Muscle of arm (tissue), 12 donors: ENCODE measurements around the gene EYS. TPM values are rescaled to one million over a fixed set of nuclear protein-coding genes. Genes with fewer than 3 reads are reported as not detected.
"Not testable (repeated sequence)": the region's sequence is repeated elsewhere in the genome, so short reads cannot be mapped to it uniquely, and the experiment has no call there.

Experiments used
- DNase-seq: peaks from one replicate; pipeline ENCODE4 v3.0.0-alpha.2; 2013
- polyA plus RNA-seq, 12 donors: library from polyadenylated mRNA; unstranded; fragments of 120-200 nt; gene quantifications; one replicate each; pipeline ENCODE4 v1.2.1, GENCODE V29; 2013; ENCODE audit not compliant: insufficient read length in 12 of 12

Gene EYS
- polyA plus RNA-seq, 12 donors = 0.27 to 0.80 (median 0.46) TPM; not detected in 2

DNA sequence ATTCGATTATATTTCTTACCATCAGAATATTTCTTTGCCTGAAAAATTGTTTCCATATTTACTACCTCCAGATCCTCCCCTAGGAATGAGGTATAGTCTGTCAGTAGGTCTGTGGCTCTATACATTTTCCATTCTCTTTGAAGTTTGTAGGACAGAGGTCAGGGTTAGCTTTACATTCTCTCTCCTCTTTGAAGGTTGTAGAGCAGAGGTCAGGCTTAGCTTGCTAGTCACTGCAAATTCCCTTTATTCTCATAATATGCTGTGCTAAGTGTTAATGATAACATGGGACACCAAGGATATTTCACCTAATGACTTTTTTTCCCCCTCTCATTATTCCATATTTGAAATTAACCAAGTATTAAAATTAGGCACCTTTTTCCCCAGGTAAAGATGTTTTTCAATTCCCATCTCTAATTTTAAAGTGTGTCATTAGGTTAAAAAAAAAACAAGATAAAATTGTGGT is 1660.2 kb downstream of the EYS start:
- DNase-seq = no peak

GRCh38 chr6:64041373-64041772 is 1665.7 kb downstream of the EYS start:
- no peak for DNase-seq

DNA sequence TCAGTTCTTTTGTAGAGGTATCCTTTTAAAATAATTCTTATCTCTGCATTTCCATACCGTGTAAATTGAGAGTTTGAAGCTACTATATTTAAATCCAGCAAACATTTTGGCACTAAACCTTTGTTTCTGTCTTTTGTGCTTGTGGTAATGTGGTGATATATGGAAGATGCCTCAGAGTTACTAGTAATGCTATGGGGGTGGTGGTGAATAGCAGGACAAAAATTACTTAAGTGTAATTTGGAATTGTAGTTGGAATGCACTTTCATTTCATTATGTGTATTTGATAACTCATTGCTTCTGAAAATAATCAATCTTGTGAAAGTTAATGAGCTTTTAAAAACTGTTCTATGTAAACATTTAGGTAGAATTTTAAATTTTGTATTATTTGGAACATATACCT is 1666.9 kb downstream of the EYS start:
- no peak for DNase-seq

GRCh38 chr6:64037427-64037826 is 1669.6 kb downstream of the EYS start:
- no peak for DNase-seq

DNA sequence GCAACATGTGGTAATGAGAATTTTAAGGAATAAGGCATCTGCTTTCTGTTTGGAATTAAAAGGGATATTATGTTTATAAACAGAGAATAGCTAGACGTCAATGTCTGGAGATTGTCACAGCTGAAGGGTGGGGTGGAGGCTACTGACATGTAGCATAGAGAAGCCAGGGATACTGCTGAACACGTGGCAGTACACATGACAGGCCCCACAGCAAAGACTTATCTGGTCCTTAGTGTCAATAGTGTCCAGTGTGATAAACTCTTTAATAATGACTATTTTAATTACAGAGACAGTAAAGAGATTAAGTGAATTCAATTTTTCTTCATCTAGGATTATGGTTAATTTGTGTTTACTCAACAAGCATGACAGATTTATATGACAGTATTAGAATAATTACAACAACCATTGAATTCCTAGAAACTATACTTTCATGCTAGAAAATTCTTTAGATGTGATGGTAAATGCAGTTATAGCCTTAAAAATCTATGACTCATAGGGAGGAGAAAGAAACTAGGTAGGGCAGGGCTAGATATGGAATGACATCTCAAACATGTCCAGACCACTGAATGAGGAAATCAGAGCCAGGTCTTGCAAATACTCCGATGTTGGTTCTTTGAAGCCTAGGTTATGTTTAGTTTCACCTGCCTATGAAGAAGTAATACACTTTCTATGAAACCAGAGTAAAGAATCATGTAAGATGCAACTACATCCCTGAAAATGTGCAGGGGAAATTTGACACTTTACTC is 1671.9 kb downstream of the EYS start:
- DNase-seq = no peak

GRCh38 chr6:64034291-64034690 is 1672.7 kb downstream of the EYS start:
- no peak for DNase-seq

DNA sequence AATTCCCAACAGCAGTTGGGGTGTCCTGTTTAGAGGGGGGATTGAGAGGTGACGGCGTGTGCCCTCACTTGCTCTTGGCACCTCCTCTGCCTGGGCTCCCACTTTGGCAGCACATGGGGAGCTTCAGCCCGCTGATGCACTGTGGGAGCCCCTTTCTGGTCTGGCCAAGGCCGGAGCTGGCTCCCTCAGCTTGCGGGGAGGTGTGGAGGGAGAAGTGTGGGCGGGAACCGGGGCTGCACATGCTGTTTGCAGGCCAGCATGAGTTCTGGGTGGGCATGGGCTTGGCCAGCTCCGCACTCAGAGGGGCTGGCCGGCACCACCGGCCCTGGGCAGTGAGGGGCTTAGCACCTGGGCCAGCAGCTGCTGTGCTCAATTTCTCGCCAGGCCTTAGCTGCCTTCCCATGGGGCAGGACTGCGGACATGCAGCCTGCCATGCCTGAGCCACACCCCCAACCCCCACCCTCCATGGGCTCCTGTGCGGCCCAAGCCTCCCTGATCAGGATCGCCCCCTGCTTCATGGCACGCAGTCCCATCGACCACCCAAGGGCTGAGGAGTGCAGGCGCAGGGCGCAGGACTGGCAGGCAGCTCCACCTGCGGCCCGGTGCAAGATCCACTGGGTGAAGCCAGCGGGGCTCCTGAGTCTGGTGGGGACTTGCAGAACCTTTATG is 1675.9 kb downstream of the EYS start:
- DNase-seq = not testable (repeated sequence)

GRCh38 chr6:64023693-64024092 is 1683.3 kb downstream of the EYS start:
- no peak for DNase-seq

- DNase-seq = no peak
These were observed 1692.4 kb downstream of the EYS start for GRCh38 chr6:64014595-64014994.

DNA sequence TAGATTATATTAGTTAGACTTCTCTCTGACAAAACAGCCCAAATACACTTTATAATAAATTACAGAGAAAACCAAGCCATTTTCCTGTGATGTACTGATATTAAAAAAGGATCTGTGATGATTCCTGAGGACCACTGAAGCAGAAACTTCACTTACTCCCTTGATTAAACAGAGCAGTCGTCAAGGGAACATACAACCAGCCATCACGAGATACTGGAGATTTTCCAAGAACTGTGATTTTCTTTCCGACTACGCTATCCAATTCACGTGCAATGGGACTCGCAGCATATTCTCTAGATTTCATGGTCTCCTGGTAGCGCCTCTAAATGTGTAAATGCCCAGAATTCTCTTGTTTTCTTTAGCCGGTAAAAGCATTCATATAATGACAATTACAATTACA is 1694.0 kb downstream of the EYS start:
- peak; percentile 69 for DNase-seq

DNA sequence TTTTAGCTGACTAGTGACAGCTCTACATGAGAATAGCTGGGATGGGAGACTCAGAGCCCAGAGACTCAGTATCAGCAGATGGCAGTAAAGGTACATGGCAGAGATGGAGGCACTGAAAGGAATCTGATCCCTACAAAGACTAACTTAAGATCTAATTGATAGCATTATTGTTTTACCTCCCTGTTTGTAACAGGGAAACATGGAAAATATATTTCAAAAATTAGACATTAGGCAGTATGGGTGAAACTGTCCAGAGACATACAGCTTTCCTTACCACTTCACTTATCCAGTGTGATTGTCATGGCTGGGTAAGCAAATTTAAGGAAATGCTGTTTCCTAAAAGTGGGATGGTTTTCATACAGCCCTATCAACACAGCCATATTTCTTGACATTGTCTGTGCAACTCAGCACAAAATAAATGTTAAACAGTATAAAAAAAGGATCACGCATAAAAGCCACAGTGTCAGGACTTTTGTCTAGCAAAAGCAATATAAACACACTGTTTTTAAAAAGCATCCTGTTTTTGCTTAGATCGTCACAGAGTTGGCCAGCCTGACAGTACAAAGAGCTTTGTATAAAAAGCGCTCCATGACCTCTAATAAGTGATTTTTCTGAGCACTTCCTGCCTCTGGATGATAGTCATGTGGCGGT is 1694.5 kb downstream of the EYS start:
- peak; percentile 79 for DNase-seq

GRCh38 chr6:64010666-64011065 is 1696.4 kb downstream of the EYS start:
- no peak for DNase-seq

- DNase-seq = no peak
These were observed 1697.0 kb downstream of the EYS start for GRCh38 chr6:64010010-64010409.

DNA sequence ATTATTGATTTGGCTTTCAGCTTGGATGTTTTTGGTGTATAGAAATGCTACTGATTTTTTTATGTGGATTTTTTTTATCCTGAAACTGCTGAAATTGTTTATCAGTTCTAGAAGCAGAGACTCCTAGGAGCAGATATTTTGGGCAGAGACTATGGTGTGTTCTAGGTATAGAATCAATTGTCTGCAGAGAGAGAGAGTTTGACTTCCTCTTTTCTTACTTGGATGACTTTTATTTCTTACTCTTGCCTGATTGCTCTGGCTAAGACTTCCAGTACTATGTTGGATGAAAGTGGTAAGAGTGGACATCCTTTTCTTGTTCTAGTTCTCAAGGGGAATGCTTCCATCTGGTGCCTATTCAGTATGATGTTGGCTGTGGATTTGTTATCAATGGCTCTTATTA is 1700.8 kb downstream of the EYS start:
- DNase-seq = no peak

GRCh38 chr6:64000818-64001491 is 1706.1 kb downstream of the EYS start:
- DNase-seq = no peak

DNA sequence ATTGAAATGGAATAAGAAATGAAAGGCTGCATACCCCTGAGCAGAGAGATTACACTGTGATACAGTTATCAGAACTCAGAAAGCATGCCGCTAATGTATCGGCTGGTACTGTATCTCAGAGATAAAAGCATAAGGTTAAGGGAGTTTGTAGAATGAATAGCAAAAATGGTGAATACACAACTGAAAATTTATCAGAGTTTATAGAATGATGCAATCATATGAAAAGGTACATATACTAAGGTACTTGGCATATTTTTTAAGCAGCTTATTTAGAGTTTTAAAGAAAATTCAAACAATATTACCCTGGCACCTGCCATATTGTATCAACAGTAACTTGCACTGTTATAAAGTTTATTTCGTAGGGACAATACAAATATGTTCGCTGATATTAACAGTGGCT is 1707.4 kb downstream of the EYS start:
- DNase-seq = no peak

DNA sequence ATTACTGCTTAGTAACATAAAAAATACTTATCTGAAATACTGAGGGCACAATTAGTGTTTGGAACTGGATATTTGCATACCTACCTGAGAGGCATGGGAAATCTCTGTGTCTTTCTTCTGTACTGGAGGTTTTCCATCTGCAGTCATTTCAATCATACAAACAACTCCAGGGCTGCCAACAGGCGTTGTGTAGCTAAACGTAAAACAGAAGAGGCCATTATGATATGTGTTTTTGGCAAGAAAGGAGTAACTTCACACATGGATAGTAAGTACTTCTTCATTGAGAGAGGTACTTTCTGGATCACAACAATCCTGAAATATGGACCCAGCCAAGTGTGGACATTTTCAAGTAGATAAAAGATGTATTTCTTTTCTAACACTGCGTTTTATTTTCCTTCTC is 1708.0 kb downstream of the EYS start:
- DNase-seq = no peak

DNA sequence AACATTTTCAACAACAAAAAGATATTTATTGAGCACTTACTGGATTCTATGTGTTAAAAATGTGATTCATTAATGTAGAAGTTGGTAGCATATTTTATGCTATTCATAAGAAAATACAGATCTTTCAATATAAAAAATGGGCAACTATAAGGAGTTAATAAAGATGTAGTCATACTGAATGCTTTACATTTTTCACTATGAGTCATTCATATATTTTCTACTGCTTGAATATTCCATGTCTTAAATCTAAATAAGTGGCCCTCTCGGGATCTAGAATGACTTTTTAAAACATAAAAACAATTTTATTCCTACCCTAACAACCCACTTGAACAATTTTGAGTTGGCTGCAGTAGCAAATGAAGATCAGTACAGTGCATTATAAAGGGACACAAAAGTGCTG is 1709.3 kb downstream of the EYS start:
- DNase-seq = no peak

DNA sequence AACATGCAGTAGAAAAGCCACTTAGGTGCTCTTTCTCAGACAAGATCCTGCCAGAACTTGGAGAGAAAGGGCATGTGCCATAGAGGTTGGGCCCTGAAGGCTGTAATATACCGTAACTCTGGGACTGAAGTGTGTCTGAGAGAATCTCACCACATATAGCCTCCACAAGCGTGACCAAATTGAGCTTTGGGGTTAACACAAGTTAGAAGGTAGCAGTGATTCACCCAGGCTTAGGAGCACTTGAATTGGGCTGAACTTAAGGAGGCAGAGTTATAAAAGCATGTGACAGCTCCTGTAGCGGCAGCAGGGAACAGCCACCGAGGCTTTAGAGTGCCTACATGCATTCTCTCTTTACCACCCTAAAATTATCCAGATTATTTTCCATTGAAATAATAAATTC is 1709.8 kb downstream of the EYS start:
- DNase-seq = no peak

GRCh38 chr6:63985223-63985622 is 1721.8 kb downstream of the EYS start:
- no peak for DNase-seq

DNA sequence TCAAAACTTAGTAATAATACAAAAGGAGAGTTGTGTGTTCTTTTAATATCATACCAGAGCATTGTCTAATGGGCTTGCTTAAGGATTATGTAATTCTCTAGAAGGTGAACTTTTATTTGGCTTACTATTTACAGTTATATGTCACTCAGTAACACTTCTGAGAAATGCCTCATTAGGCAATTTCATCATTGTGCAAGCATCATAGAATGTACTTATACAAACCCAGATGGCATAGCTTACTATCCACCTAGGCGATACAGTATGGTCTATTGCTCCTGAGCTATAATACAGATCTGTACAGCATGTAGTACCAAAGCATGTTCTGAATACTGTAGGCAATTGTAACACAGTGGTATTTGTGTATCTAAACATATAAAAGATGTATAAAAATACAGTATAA is 1731.3 kb downstream of the EYS start:
- no peak for DNase-seq

- DNase-seq = no peak
These were observed 1738.4 kb downstream of the EYS start for GRCh38 chr6:63968650-63969049.
